NCI-H524 treated with DMSO at 0.1 percent for 48 hours (cell line): ENCODE results near the gene OR10H4.
"Not testable (repeated sequence)": the region's sequence is repeated elsewhere in the genome, so short reads cannot be mapped to it uniquely, and the experiment has no call there.

Experiments used
- DNase-seq: peaks from one replicate; lab custom pipeline; 2025; lab: John Stamatoyannopoulos, UW

OR10H4 gene

DNA sequence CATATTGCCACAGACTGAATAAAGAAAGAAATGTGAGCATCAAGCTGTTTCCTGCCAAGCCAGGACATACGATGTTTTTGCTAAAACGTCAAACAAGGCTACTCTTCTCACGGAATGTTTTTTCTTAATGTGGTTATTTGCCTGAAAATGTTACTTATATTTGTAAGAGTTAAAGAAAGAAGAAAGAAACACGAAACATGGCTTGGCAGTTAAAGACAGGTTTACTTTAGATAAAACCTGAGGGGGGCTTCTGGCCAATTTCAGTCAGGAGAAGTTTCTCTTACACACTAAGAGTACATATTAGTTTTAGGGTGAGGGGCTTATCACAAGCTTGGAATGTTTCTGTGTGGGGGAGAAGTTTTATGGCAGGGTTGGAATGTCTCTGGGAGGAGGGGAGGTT is 4.4 kb upstream of the OR10H4 start:
- DNase-seq = no peak

- no peak for DNase-seq
Observed at GRCh38 chr19:15945301-15945700, 3.5 kb upstream of the OR10H4 start.

GRCh38 chr19:15954820-15955219 is 6.0 kb downstream of the OR10H4 start:
- DNase-seq = no peak

DNA sequence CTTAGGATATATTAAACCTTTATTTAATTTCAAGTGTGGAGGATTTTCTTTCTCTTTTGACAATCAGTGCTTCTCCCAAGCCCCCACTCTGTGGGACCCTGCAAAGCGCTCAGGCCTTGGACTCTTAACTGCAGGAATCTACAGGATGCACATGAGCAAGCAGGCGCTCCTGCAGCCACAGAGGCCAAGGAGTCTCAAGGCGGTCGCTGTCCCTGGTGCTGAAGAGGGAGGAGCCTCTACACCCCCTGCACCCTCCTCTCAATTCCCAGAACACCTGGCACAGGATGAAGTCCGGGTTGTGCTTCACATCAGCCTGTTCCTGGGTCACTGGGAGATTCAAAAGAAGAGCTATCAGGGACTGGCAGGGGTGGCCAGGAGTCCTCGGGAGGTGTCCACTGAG is 13.5 kb downstream of the OR10H4 start:
- no peak for DNase-seq

DNA sequence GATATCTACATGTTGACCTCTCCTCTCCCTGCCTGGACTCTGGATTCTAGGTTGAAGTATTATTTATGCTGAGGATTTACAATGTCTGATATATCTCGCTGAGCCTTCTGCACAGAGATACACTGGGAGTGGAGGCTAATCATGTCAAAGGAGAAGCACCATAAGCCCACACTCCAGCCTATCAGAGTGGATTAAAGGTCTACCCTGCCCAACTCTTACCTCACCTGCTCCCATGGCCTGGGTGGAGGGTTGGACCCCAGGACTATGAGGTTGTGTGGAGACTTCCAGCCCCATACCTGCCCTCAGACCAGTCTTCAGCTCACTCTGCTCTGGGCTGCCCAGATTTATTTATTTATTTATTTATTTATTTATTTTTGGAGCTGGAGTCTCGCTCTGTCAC is 15.4 kb downstream of the OR10H4 start:
- no peak for DNase-seq

DNA sequence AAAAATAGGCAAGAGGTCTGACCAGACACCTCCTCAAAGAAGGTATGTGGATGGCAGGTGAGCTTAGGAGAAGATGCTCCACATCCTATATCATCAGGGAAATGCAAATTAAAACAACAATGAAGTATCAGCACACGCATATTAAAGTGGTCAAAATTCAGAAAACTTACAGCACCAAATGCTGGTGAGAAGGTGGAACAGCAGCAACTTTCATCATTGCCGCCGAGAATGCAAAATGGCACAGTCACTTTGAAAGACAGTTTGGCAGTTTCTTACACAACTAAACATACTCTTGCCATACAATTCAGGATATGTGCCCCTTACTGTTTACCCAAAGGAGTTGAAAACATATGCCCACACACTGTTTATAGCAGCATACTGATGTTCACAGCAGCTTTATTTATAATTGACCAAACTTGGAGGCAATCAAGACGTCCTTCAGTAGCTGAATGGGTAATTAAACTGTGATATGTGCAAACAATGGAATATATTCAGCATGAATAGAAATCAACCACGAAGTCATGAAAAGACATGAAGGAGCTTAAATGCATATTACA is 22.5 kb downstream of the OR10H4 start:
- DNase-seq = no peak

- DNase-seq = not testable (repeated sequence)
Observed at GRCh38 chr19:15972043-15972442, 23.2 kb downstream of the OR10H4 start.

- no peak for DNase-seq
Observed at GRCh38 chr19:15974856-15975255, 26.0 kb downstream of the OR10H4 start.

DNA sequence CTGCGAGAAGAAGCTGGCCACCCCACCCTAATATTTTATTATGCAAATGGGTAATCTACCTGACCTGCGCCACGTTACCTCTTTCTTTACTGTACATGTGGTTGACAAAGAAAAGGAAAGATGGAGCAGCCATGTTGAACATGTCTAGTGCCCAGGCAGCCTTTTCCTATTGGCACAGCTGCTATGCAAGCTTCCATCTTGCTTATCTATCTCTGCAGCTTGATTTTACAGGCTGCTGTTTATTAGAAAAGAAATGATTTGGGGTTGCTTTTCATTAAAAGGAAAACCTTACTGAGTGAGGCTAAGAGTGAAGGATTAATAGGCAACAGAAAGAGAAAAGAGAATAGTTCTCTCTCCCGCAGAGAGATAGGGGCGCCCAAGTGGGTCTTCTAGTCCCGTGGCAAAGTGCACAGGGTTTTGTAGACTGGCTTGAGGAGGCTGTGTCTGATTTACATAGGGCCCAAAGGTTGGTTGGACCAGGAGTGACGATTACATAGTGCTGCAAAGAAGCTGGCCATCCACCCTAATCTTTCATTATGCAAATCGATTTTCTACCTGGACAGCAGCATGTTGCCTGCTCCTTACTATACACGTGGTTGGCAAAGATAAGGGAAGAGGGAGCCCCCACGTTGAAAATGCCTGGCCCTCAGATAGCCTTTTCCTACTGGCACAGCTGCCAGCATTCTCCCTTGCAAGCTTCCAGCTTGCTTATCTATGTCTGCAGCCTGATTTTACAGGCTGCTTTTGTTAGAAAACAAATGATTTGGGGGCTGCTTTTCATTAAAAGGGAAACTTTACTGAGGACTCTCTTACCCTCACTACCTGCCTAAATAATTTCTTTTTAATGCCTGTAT is 28.3 kb downstream of the OR10H4 start:
- DNase-seq = no peak

DNA sequence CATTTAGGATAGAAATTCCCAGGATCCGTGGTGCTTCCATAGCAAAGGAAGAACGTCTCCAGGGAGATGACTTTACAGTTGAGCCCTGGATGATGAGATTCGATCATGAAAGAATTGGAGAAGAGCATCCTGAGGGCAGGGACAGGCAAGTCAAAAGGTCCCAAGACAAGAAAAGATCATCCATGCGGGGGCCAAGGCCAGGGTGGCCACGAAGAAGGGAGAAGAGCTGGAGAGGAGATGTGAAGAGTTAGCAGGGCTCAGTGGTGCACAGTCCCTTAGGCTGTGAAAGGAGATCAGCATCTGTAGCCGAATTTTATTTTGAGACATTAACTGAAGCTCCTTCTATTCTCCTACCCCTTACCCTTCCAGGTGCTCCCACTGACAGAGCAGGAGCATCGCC is 28.9 kb downstream of the OR10H4 start:
- no peak for DNase-seq

DNA sequence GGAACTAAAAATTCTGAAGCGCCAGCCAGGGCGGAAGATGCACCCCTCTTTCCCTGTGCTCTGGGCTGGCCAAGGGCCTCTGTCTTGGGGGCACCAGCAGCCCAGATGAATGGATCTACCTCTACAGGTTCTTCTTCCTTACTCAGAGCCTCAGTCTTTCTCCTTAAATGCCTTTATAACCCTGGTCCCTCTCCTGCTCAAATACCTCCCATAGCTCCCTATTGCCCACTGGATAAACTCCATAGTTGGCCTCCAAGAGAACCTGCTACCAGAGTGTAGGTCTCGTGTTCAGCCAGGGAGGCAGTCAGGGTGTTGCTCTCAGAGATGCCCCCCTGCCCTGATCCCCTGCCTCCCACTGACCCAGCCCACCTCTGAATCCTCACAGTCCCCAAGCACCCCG is 30.5 kb downstream of the OR10H4 start:
- no peak for DNase-seq

GRCh38 chr19:15985831-15986230 is 37.0 kb downstream of the OR10H4 start:
- DNase-seq = not testable (repeated sequence)

DNA sequence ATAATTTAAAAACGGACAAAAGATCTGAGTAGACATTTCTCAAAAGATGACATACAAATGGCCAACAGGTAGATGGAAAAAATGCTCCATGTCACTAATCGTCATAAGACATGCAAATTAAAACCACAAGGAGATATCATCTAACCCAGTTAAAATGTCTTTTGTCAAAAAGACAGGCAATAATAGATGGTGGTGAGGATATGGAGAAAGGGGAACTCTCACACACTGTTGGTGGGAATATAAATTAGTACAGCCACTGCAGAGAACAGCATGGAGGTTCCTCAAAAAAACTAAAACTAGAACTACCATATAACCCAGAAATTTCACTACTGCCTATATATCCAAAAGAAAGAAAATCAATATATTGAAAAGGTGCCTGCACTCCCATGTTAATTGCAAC is 37.9 kb downstream of the OR10H4 start:
- DNase-seq = no peak

- no peak for DNase-seq
Observed at GRCh38 chr19:15989889-15990288, 41.1 kb downstream of the OR10H4 start.

DNA sequence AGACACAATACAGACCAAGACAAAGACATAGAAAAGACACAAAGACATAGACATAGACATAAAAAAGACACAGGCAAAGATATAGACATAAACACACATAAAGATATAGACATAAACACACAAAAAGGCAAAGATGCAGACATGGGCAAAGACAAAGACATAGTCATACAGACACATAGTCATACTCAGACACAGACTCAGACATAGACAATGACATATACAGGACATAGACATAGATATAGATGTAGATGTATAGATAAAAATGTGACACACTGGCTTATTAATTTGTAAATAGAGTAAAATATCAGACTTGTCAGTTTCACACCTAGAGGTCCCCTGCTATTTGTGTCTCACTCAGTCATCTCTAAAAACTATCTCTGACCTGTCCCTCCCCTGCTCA is 42.8 kb downstream of the OR10H4 start:
- no peak for DNase-seq

DNA sequence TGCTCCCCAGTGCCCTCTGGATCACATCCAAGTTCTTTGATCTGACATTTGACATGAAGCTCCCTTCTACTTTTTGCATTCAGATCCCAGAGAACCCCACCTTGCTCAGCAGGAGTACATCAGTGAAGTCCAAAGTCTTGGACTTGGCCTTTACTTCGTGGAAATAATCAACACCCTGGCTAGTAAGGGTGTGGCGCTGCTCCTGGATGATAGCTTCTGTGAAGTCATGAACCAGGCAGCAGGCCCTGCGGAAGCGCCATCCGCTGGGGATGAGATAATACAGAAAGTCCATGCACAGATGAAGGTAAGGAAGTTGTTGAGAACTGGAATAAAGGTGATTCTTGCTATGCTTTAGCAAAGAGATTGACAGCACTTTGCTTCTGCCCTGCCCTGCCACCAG is 43.2 kb downstream of the OR10H4 start:
- DNase-seq = no peak

DNA sequence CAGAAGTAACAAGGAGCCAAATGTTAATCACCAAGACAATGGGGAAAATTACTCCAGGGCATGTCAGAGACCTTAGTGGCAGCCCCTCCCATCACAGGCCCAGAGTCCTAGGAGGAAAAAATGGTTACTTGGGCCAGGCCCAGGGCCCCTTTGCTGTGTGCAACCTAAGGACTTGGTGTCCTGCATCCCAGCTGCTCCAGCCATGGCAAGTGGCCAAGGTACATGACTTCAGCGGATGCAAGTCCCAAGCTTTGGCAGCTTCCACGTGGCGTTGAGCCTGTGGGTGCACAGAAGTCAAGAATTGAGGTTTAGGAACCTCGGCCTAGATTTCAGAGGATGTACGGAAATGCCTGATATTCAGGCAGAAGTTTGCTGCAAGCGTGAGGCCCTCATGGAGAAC is 46.7 kb downstream of the OR10H4 start:
- no peak for DNase-seq

DNA sequence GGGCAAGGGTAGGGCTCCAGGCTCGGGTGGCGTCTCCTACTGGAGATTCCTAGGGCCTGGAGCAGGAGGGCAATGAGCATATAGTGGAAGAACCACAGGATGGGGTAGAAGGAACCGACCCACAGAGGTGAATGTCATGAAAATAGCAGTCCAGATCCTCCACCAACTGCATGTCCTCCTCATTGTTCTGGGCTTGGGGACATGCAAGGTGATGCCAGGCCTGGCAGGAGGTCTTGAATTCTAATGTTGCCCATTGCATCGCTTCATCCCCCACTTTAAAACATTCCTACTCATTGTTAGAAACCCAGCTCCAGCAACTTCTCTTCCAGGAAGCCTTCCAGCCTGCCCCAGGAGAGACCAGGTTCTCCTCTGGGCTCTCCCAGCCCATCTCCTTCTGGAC is 49.4 kb downstream of the OR10H4 start:
- no peak for DNase-seq
